ENCODE data around the gene TDP1.

DNA sequence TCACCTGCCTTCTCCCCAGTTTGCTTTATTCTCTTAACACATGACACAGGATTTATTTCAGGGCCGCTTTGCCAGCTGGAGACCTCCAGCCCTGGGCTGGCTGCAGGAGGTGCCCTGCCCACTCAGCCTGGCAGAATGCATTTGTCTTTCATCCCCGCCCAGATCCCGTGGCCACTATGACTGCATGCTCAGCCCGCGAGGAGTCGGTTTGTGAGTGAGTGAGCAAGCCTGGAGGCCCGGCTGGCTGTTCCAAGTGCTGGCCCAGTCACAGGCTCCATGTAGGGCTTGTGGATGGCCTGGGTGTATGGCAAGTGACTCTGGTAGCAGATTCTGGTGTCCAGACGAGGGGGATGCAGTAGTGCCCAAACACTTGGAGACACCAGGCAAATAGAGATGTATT, 2.1 kb downstream of the TDP1 start:
- TF ChIP-seq, protein P1, sequence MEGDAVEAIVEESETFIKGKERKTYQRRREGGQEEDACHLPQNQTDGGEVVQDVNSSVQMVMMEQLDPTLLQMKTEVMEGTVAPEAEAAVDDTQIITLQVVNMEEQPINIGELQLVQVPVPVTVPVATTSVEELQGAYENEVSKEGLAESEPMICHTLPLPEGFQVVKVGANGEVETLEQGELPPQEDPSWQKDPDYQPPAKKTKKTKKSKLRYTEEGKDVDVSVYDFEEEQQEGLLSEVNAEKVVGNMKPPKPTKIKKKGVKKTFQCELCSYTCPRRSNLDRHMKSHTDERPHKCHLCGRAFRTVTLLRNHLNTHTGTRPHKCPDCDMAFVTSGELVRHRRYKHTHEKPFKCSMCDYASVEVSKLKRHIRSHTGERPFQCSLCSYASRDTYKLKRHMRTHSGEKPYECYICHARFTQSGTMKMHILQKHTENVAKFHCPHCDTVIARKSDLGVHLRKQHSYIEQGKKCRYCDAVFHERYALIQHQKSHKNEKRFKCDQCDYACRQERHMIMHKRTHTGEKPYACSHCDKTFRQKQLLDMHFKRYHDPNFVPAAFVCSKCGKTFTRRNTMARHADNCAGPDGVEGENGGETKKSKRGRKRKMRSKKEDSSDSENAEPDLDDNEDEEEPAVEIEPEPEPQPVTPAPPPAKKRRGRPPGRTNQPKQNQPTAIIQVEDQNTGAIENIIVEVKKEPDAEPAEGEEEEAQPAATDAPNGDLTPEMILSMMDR (IDR thresholded peaks at IDR 0.05 in 4 of 5, conservative IDR thresholded peaks at IDR 0.05 in 1 of 5): no peak
- no peak for TF ChIP-seq POLR2A (IDR thresholded peaks at IDR 0.05)
